Measurements from ENCODE around the gene PRR11. TPM values are rescaled to one million over a fixed set of nuclear protein-coding genes. Genes with fewer than 3 reads are reported as not detected.

PRR11 gene
- total and polyA plus RNA-seq, 2 of the 8 experiments (the other 6 are each of a cell fraction or from before 2014, with no cell fraction given): 32.7 to 83.0 TPM

DNA sequence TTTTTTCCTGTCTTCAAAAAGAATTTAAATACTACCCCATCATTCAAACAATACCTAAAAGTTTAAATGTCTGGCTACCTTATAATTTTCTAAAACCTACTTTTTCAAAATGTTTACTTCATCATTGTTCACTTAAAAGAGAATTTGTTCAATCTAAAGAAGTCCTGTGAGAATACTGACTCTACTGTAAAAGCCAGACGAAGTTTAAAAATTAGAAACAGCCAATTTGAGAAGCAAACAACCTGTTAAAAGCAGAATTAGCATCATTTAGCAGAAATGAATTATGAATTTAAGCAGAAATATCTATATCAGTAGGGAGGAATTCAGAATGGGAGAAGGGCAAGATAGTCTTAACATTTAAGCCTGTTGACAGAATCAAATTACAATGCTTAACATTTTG, 2.6 kb upstream of the PRR11 start:
- Histone ChIP-seq H2BK20ac (ENCODE audit: low read length) (no peak overlapping the region), H3K4me1 (replicated peaks in 1 of 4; ENCODE audit: control insufficient read depth in 3 of 4, insufficient read depth in 4 of 4, low read length in 3 of 4) (peaks cover 0 to 8% (median 3%) of the 10 kb centered on the region in 4 experiments; a peak in 4 of 7 replicates), H3K79me2 (ENCODE audit: control insufficient read depth in 1 of 2, insufficient read depth in 2 of 2, low read length in 2 of 2) (peaks cover 14 to 87% of the 10 kb centered on the region in 2 experiments), H4K8ac (ENCODE audit: extremely low read depth, insufficient read depth, low read length) (no peak overlapping the region), H3K27ac (ENCODE audit: low read depth, low read length) (no peak overlapping the region), H3K9me3 (ENCODE audit: insufficient read depth in 2 of 2, low read depth in 1 of 2, low read length in 1 of 2) (no peaks in the 10 kb centered on the region), H3K27me3 (replicated peaks in 1 of 4; ENCODE audit: control insufficient read depth in 3 of 4, extremely low read depth in 1 of 4, insufficient read depth in 3 of 4, low read length in 3 of 4) (no peaks in the 10 kb centered on the region), H3K18ac (ENCODE audit: extremely low read depth, low read length) (no peak overlapping the region), H3K36me3 (ENCODE audit: control insufficient read depth in 2 of 4, insufficient read depth in 4 of 4, low read length in 3 of 4) (no peaks in the 10 kb centered on the region; a peak in 1 of 8 replicates), H3K4me3 (ENCODE audit: extremely low read depth in 1 of 4, insufficient read depth in 2 of 4, low read depth in 3 of 4, low read length in 4 of 4) (peak overlapping the region in 1 of 4 experiments; percentile 94; a peak in 4 of 8 replicates), H4K5ac (ENCODE audit: insufficient read length, low read depth, low read length) (no peak overlapping the region), H2BK5ac (ENCODE audit: low read depth, low read length) (no peak overlapping the region), H2AFZ (ENCODE audit: low read length) (no peak overlapping the region), H3K4ac (replicated peaks; ENCODE audit: insufficient read length, low read depth, low read length) (no peak overlapping the region), H4K91ac (replicated peaks; ENCODE audit: insufficient read length, low read length) (no peak overlapping the region), H3K9ac (replicated peaks in 1 of 4; ENCODE audit: extremely low read depth in 1 of 4, low read depth in 3 of 4, low read length in 3 of 4) (no peak overlapping the region), H3K23ac (ENCODE audit: insufficient read length) (no peak overlapping the region), H2BK12ac (ENCODE audit: low read depth, low read length) (no peak overlapping the region), H3K56ac (replicated peaks; ENCODE audit: insufficient read length, low read depth, low read length) (no peak overlapping the region), H2AK5ac (ENCODE audit: low read depth, low read length) (no peak overlapping the region), H2BK15ac (ENCODE audit: low read length) (no peak overlapping the region), H3K14ac (ENCODE audit: insufficient read length) (no peak overlapping the region), H3K79me1 (ENCODE audit: low read depth, low read length) (no peaks in the 10 kb centered on the region; the same call in 1 of the 2 replicates), H2BK120ac (replicated peaks; ENCODE audit: low read depth, low read length) (no peak overlapping the region), H3K23me2 (ENCODE audit: low read depth, low read length) (peaks cover 9% of the 10 kb centered on the region), H3K4me2 (ENCODE audit: insufficient read depth in 1 of 2, low read depth in 2 of 2, low read length in 2 of 2) (peak overlapping the region; percentile 79 to 92; a peak in 2 of 4 replicates), H4K20me1 (replicated peaks in 1 of 2; ENCODE audit: control insufficient read depth in 1 of 2, insufficient read depth in 2 of 2, low read length in 2 of 2) (peaks cover 2 to 3% of the 10 kb centered on the region in 2 experiments)
- no peak for DNase-seq (ENCODE audit: low read depth in 1 of 2, low spot score in 2 of 2)
- no peak for FAIRE-seq
- POLR2A ChIA-PET (ENCODE audit: partially characterized antibody): interaction anchor here (0.7 to 3.9 kb wide), 4 partner anchors 11 to 50 kb away, joined by 3 to 32 read pairs (median 9); partner anchors contain the start of gene TRIM37
- no peak for TF ChIP-seq POLR2A (IDR thresholded peaks at IDR 0.05; ENCODE audit: control extremely low read depth in 1 of 2, low read depth in 2 of 2, low read length in 2 of 2)
- TF ChIP-seq JUN (IDR thresholded peaks at IDR 0.05; ENCODE audit: low read depth, low read length): no peak
- TF ChIP-seq EP300 (IDR thresholded peaks at IDR 0.05; ENCODE audit: borderline replicate concordance in 1 of 2, low read depth in 2 of 2, low read length in 2 of 2): no peak
- CTCF ChIA-PET (ENCODE audit: partially characterized antibody): no interaction called here
- 76% methylated on average over 1 of the region's 1 CpG; no CpG with 5 or more reads in 1 of the 2 experiments for WGBS, 2 experiments (ENCODE audit: extremely low coverage in 1 of 2, insufficient coverage in 1 of 2, insufficient read length in 1 of 2, insufficient replicate concordance in 2 of 2, low coverage in 1 of 2, low lambda C conversion rate in 2 of 2, missing lambda C conversion rate in 1 of 2)

All from H1 (cell line).